Vagina (tissue), 2 donors: ENCODE data around the gene ERC2.

Experiments
- CTCF ChIP-seq, 3 experiments: fragments of 450-650 bp in 2 of 3; fragments of 200-600 bp in 1 of 3; sonication (generic) in 1 of 3; IDR thresholded peaks; one replicate each; pipeline ENCODE4 v1.5.1; 2017 to 2019; ENCODE audit warnings: antibody characterized with exemption in 3 of 3, mild to moderate bottlenecking in 2 of 3, moderate library complexity in 2 of 3
- POLR2A ChIP-seq, 2 donors: fragments of 450-650 bp; IDR thresholded peaks; one replicate each; pipeline ENCODE4 v1.6.1; 2017; ENCODE audit warnings: antibody characterized with exemption in 2 of 2, mild to moderate bottlenecking in 2 of 2, moderate library complexity in 2 of 2

- TF ChIP-seq CTCF (IDR thresholded peaks at IDR 0.05) (no peak), POLR2A (IDR thresholded peaks at IDR 0.05) (no peak)
Measured at GRCh38 chr3:55519019-55519418, 949.2 kb downstream of the ERC2 start.
